HG03565 (cell line): ENCODE results near the gene APOC3.

Experiments
- ATAC-seq: cut with Tn5 transposase; IDR thresholded peaks from one replicate; pipeline ENCODE4 v1.9.1; 2021; ENCODE audit warnings: mild to moderate bottlenecking, moderate library complexity; ENCODE audit not compliant: unreplicated experiment

Gene APOC3

DNA sequence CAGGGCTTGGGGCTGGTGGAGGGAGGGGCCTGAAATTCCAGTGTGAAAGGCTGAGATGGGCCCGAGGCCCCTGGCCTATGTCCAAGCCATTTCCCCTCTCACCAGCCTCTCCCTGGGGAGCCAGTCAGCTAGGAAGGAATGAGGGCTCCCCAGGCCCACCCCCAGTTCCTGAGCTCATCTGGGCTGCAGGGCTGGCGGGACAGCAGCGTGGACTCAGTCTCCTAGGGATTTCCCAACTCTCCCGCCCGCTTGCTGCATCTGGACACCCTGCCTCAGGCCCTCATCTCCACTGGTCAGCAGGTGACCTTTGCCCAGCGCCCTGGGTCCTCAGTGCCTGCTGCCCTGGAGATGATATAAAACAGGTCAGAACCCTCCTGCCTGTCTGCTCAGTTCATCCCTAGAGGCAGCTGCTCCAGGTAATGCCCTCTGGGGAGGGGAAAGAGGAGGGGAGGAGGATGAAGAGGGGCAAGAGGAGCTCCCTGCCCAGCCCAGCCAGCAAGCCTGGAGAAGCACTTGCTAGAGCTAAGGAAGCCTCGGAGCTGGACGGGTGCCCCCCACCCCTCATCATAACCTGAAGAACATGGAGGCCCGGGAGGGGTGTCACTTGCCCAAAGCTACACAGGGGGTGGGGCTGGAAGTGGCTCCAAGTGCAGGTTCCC is at the start of gene APOC3:
Gene APOC3 (plus strand): TSS at position 383 of the 659 bp plus-strand sequence. CDS start 676 bp downstream, outside the sequence.
- no peak for ATAC-seq

DNA sequence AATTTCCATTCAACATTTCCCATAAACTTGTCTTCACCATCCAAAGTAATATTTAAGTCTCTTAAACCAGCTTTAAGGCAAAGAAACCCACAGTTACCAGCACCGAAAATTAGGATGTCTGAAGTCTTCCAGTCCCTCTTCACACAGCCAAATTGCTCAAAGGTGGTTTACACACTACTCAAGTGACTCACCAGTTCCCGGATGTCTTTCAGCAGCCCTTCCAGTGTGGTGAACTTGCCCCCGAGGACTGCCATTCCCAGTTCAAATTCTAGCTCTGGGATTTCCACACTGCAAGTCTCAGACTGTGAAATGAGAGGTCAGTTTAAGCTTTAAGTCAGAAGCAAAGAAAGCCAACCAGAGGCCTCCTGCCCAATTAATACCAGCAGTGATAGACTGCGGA is 47.0 kb upstream of the APOC3 start:
- ATAC-seq = no peak

DNA sequence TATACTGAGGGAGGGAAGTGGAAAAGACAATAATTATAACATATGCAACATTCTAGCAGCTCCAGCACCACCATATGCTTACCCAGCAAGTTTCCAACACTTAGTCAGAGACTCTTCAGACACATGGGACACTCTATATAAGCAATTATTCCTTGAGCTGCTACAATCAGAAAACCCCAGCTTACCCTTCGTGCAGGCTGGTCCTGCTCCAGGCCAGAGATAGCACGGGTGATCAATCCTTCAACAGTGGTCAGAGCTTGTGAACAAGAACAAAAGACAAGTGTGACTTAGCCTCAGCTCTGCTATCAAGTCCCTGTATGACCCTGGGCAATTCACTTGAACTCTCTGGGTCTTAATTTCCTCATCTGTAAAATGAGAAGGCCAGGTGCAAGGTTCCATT is 43.4 kb upstream of the APOC3 start:
- no peak for ATAC-seq

DNA sequence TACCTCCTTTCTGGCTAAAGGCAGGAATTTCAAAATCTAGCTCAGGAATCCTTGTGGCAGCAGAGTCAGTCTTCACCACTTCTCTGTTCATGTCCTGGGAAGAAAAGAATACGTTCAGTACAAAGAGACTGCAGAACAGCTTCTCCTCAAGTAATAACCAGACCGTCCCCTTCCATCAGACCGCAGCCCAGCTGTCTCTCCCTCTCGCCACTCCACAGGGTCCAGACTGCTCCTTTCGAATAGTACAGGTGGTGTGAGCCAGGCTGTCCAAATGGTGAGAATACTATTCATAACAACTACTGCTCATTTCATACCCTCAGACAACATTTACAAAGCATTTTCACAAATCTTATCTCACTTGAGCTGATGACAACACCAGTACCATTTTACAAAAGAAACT is 42.7 kb upstream of the APOC3 start:
- no peak for ATAC-seq

DNA sequence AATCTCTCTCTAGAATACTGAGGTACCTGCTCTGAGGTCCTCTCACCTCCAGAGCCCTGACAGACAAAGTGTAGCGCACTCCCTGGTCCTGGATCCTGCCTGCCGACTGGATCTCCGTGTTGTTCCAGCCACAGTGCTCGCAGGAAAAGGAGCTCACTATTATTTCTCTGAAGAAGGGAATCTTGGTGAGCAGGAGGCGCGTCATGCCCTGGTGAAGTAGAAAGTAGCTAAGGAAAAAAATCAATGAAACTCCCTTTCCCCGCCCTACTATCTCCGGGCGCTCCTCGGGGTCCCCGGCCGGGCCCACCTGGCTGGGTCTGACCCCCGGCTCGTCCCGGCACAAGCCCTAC is 42.3 kb upstream of the APOC3 start:
- no peak for ATAC-seq

DNA sequence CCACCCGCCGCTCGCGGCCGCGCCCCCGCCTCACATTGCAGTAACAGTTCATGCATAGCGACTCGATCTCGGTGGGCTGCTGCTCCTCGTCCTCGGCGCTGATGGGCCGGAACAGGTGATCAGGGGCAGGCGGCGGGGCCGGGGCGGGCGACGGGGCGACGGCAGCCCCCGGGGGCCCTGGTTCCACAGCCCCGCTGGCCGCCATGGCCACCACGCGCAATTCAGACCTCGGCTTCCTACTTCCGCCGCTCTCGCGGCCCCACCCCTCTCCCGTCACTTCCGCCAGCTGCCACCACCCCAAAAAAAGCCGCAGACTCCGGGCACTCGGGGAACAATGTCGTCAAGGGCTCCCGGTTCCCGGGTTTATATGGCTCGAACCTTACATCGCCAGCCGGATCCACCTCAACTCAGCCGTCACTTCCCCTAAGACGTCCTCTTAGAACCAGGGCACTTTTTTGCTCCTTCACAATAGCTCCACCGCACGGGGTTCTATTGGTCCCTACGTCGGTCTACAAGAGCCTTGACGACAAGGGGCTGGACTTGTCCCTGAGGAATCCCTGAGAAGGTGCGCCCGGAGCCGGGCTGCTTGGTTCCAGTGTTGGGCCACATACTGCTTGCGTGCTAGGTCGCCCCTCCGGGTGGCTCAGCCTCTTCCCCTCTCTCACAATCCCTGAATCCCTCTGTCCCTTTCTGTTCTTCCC is 41.8 kb upstream of the APOC3 start, which contains the start of gene ZPR1:
Gene ZPR1 (minus strand): TSS at position 238 of the 701 bp plus-strand sequence. CDS start 33 bp downstream, at position 205.
- ATAC-seq = peak; percentile 63

DNA sequence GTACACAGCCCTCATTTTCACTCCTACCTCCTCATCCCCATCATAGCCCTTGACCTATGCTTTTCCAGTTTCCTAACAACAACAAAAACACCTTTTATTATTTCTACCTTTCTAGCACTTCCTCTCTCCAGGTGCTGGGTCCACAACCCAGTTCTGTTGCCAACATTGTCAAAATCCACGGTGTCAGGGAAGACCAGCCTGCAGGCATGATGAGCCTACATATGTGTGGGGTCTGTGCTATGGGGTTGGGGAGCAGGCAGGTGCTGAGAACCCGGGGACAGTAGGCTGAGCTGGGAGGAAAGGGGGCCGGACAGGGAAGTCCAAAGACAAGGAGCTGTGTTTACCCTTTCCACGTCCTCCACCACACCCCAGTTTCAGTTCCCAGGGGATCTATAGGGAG is 41.2 kb upstream of the APOC3 start:
- no peak for ATAC-seq

DNA sequence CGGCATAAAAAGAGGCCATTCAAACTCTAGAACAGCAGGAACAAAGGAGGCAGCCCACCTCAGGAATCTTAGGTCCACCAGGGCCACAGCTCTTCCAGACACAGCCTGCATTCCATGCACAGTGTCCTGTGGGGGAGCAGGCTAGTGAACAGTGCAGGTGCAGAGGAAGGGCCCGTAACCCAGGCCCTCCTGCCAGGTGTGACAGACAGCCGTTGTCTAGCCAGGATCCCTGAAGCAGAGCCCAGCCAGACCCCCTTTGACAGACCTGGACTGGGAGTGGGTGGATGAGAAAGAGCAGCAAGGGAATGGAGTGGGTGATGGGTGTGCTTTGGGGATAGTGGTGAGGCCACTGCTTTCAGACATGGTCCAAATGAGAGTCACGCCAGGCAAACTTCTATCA is 40.7 kb upstream of the APOC3 start:
- no peak for ATAC-seq

DNA sequence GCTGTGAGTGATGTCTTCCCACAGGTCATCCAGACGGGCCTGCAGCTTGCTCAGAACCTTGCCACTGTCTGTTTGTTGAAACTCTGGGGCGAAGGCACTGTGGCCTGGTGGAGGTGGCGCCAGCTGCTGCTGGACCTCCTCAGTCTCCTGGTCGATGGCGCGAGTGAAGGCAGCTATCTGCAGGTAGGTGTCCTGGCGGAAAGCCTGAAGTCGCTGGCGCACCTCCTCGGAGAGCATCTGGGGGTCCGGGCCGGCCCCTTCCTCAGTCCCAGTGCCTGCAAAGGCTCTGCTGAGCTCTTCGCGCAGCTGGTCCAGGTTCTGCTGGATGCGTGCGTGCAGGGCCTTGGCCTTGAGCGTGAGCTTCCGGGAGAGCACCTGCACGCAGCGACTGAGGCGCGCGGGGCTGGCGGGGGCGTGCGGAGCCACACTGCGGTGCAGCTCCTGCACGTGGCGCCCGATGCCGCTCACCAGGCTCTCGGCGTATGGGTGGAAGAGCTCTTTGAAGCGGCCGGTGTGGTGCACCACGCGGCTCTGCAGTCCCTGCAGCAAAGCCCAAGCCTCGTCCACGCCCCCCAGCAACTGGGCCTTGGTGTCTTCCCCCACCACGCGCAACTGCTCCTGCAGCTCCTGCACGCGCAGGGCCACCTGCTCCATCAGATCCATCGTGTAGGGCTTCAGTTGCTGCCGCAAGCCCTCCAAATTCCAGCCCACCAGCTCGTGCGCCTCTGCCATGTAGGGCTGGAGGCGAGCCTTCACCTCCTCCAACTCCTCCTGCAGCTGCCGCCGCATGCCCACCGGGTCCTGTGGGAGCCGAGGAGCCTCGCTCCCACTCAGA is 39.3 kb upstream of the APOC3 start:
- ATAC-seq = no peak

DNA sequence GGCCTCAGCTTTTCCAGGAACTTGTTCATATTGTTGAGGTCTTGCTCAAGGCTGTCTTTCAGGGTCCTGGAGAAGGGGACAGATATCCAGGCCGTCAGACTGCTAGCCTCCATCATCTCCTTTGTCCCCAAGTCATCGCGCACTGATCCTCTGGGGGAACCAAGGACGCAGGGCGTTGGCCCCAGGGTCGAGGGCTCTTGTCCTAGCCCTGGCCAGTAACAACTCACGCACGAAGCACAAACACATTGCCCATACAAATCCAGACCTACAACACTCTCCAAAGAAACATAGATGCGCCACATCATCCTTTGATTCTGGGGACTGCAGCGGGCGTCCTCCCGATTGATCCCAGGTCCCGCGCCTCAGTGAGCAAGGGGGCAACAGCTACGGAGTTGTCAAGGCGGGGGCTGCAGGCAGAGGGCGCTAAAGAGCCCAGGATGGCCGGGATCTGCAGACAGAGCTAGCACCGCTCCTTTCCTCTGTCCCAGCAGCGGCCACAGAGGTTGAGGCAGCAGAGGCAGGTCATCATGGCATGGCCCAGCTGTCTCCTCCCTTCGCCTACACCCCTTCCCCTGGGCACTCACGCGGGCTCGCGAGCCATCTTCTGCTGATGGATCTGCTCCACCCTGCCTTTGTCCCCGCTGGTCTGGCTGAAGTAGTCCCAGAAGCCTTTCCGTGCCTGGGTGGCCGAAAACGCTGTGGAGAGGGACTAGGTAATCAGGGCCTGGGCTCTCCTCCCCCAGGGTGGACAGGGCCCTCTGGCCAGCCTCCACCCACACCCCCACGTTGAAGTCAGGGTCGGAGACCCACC is 38.5 kb upstream of the APOC3 start:
- no peak for ATAC-seq

DNA sequence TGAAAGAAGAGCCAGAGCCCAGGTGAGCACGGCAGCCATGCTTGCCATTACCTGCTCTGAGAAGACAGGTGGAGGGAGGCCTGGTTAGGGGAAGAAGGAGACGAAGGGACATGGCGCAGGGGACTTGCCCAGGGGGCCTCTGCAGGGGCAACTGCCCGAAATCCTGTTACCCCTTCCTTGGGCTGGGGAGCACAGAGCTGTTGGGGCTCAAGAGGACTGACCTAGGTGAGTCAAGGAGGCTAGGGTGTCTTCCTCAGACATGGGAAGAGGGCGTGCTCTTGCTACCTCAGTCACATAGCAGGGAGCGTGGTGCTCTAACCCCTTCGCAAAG is 37.9 kb upstream of the APOC3 start, which contains the start of gene APOA5:
Gene APOA5 (minus strand): TSS at position 67 of the 331 bp plus-strand sequence. CDS start 19 bp downstream, at position 48.
- ATAC-seq = no peak

DNA sequence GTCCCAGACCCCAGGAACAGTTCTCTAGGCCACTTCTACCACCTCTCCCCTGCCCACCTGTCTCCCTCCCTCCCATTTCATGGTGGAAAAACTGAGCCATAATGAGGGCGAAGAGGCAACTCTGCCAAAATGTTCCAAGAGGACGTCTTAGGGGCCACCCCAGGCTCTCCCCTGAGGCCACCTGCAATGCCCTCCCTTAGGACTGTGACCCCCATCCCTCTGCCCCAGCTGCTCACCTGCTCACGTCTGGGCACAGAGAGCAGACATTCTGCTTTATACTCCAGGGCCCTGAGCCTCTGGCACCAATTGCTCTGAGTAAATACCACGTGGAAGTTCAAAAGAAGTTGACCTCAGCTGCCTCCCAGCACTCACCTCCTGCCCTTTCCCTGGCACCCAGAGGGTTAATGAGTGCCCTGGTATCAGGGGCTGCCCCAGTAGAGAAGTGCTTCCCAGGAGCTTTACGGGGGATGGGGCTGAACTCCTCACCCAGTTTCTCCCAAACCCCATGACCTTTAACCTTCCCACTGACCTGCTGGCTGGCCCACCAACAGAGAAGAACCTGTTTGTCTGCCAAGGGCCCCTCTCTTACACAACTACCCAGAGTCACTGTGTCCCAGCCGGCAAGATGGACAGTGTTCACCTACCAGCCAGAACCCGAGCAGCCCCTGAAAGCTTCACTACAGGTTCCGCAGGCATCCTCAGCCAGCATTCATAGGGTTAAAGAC is 37.4 kb upstream of the APOC3 start:
- ATAC-seq = no peak

DNA sequence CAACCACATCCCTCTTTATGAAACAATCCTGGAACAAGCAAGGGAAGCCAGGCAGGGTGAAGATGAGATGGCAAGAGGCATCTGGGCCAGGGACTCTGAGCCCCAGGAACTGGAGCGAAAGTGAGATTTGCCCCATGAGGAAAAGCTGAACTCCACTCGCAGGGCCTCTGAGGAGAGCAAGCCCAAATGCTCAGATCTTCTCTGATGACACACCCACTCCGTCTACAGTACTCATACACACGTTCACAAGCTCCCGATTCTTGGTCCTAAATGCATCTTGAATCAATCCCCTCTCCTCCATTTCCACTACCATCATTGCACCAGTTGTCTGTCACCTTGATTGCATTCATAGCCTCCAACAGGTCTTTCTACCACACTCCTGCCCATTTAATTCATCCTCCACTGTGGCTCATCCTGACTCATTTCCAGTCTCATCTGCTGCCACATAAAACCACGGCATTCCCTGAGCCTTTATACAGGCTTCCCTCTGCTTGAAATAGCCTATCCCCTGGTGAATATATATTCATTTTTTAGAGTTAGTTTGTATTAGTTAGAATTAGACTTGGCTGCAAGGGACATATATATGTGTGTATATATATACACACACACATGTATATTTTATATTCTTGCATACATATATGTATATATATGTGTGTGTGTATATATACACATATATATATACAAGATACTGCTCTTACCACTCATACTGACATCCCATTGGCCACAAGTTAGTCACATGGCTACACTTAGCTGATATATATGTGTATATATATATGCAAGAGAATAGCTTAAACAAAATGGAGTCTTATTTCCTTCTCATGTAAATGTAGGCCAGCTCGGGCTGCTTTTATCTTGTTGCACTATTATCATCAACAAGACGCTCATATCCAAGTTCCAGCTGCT is 36.6 kb upstream of the APOC3 start:
- no peak for ATAC-seq

DNA sequence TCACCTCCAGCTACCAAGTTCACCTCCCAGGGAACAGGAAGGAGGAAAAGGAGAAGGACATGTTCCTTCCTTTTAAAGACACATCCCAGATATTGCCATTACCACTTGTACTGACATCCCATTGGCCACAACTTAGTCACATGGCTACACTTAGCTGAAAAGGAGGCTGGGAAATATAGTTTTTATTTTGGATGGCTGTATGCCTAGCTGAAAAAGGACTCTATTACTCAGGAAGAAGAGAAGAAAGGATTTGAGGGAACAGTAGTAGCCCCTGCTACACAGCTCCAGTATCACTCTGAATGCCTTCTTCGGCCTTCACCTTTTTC is 36.0 kb upstream of the APOC3 start:
- ATAC-seq = no peak

DNA sequence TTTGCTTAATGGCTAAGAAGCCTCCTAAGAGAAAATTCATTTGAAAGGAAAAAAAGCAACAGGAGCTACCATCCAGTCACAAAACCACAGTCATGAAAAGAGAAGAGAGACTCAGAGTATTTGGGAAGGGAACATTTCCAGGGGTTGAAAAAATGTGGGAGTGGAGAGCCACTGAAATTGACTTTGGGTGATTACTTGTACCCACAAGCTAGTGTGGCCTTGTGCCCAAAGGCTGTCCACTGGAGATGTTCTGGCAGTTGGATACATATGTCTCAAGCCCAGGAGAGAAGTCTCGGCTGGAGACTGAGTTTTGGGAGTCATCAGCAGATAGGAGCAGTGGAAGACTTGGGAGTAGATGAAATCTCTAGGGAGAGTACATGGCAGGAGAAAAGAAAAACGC is 34.9 kb upstream of the APOC3 start:
- no peak for ATAC-seq

DNA sequence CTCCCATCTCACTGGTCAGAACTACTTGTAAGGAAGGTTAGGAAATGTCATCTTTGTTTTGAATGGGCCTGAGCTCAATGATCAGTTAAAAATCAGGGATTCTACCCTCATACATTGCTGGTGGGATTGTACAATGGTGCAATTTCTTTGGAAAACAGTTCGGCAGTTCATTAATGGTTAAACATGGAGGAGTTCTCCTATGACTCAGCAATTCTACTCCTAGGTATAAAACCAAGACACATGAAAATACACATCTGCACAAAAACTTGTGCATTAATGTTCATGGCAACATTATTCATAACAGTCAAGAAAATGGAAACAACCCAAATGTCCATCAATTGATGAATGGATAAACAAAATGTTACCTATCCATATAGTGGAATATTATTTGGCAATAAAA is 33.2 kb upstream of the APOC3 start:
- ATAC-seq = no peak

DNA sequence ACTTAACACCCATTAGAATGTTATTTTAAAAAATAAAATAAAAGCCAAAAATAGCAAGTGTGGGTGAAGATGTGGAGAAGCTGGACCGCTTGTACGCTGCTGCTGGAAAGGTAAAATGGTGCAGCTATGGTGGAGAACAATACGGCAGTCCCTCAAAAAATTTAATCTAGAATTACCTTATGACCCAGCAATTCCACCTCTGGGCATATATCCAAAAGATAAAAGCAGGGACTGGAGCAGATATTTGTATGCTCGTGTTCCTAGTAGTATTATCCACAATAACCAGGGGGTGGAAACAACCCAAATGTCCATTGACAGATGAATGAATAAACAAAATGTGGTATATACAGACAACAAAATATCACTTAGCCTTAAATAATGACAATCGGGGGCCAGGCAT is 31.9 kb upstream of the APOC3 start:
- no peak for ATAC-seq

DNA sequence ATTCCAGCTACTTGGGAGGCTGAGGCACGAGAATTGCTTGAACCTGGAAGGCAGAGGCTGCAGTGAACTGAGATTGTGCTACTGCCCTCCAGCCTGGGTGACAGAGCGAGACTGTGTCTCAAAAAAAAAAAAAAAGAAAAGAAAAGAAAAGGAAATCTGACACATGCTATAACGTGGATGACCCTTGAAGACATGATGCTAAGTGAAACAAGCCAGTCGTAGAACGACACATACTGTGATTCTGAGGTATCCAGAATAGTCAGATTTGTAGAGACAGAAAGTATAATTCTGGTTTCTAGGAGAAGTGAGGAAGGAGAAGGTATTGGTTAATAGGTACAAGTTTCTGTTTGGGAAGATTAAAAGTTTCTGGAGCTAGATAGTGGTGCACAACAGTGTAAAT is 31.3 kb upstream of the APOC3 start:
- ATAC-seq = no peak

DNA sequence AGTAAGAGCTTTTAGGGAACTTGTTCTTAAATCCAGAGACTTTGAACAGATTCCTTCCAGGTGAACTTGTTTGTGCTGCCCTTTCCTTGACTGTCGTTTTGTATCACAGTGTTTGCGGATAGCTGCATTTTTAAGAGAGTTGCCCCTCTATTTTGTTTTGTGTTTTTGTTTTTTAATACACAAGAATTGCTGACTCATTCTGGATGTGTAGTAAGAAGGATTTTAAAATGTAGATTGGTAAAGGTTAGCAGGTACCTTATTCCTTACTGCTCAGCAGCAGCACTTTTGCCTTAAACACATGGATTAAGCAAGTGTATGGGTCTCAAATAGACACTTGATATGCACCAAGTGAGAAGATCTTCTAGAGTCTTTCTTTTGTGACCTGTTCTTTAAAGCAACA is 29.1 kb upstream of the APOC3 start:
- ATAC-seq = no peak
